Fibroblast of pulmonary artery (primary cell): Measurements from ENCODE around the gene AIF1.

Experiments used
- DNase-seq: peaks from one replicate; pipeline ENCODE4 v3.0.0-alpha.2; 2010; ENCODE audit warnings: low read depth
- H3K4me3 ChIP-seq: replicated peaks from 2 replicates; pipeline ENCODE4 v1.5.1; 2011; ENCODE audit warnings: low read depth, mild to moderate bottlenecking, control low read depth, low read length, moderate library complexity
- CTCF ChIP-seq: IDR thresholded peaks from 2 replicates; pipeline ENCODE4 v1.5.1; 2011; ENCODE audit warnings: mild to moderate bottlenecking, control low read depth, low read length, inconsistent platforms; ENCODE audit errors: missing control alignments

Gene AIF1

GRCh38 chr6:31614684-31615578 lies at the start of gene AIF1:
Gene AIF1 (plus strand): TSS chr6:31615234. CDS start chr6:31615330, 96 bp downstream.
- no peak for DNase-seq
- no peak within 1 kb of the TSS for H3K4me3 ChIP-seq
- no peak for TF ChIP-seq CTCF

- no peak for TF ChIP-seq CTCF
- DNase-seq: no peak
- no peak overlapping the region for H3K4me3 ChIP-seq
Observed at GRCh38 chr6:31567531-31568370, 47.3 kb upstream of the AIF1 start.

GRCh38 chr6:31568537-31568961 lies 46.5 kb upstream of the AIF1 start:
- H3K4me3 ChIP-seq: no peak overlapping the region
- DNase-seq: no peak
- no peak for TF ChIP-seq CTCF

- H3K4me3 ChIP-seq: no peak overlapping the region
- no peak for DNase-seq
- no peak for TF ChIP-seq CTCF
Observed at GRCh38 chr6:31569861-31570536, 45.0 kb upstream of the AIF1 start.

- no peak within 1 kb of the TSS for H3K4me3 ChIP-seq
- TF ChIP-seq CTCF: no peak
- DNase-seq: no peak
Observed at GRCh38 chr6:31572041-31572911, 42.8 kb upstream of the AIF1 start, which contains the start of gene LTA. Gene LTA (plus strand): TSS chr6:31572289. CDS start chr6:31572743, 454 bp downstream.
